OCI-LY3 (cell line): ENCODE results near the gene TEX36.

Source experiments
- EZH2phosphoT487 ChIP-seq: fragments of 200-600 bp; shearing (Covaris generic); IDR thresholded peaks from 2 replicates; pipeline ENCODE4 v1.6.1; 2018; ENCODE audit warnings: antibody characterized with exemption, mixed run types, low read depth
- TF ChIP-seq, protein P1 (sequence below): fragments of 200-600, 300-600 bp; sonication (generic); IDR thresholded peaks from 2 replicates; pipeline ENCODE4 v1.5.1; 2014; ENCODE audit warnings: antibody characterized with exemption, low read length, low read depth

DNA sequence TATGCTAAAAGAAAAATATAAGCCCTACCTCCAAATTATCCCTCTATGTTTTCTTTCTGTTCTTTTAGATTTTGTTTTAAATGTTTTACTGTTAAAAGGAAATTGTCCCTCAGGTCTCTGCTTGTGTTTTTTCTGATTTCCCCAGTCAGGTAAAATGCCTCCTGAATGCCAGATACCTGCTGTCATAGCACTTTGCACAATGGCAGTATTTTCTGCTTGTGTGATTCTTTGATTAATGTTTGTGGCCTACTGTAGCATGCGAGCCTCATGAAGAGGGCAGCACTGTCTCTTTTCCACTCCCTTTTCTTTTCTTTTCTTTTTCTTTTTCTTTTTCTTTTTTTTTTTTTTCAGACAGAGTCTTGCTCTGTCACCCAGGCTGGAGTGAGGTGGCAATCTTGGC lies 71.2 kb downstream of the TEX36 start:
- TF ChIP-seq, protein P1, sequence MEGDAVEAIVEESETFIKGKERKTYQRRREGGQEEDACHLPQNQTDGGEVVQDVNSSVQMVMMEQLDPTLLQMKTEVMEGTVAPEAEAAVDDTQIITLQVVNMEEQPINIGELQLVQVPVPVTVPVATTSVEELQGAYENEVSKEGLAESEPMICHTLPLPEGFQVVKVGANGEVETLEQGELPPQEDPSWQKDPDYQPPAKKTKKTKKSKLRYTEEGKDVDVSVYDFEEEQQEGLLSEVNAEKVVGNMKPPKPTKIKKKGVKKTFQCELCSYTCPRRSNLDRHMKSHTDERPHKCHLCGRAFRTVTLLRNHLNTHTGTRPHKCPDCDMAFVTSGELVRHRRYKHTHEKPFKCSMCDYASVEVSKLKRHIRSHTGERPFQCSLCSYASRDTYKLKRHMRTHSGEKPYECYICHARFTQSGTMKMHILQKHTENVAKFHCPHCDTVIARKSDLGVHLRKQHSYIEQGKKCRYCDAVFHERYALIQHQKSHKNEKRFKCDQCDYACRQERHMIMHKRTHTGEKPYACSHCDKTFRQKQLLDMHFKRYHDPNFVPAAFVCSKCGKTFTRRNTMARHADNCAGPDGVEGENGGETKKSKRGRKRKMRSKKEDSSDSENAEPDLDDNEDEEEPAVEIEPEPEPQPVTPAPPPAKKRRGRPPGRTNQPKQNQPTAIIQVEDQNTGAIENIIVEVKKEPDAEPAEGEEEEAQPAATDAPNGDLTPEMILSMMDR = no peak
- TF ChIP-seq EZH2phosphoT487 = no peak
